Nephron progenitor cell (in vitro differentiated cells): Measurements from ENCODE around the gene SPG7.
A peak's percentile ranks its signal among the peaks of the same experiment; 100 is the strongest.

Source experiments
- DNase-seq: peaks from one replicate; pipeline ENCODE4 v3.0.0; 2021
- H3K27ac Mint-ChIP-seq: 2 replicates; pipeline ENCODE4 v1.8.0; 2021; ENCODE audit warnings: mild to moderate bottlenecking, moderate library complexity, mixed read lengths
- H3K27me3 Mint-ChIP-seq: 2 replicates; pipeline ENCODE4 v1.8.0; 2021; ENCODE audit warnings: mild to moderate bottlenecking, low read depth, mixed read lengths; ENCODE audit not compliant: poor library complexity
- H3K36me3 Mint-ChIP-seq: 2 replicates; pipeline ENCODE4 v1.8.0; 2021; ENCODE audit warnings: low read depth, mixed read lengths
- H3K4me1 Mint-ChIP-seq: 2 replicates; pipeline ENCODE4 v1.8.0; 2021; ENCODE audit warnings: mixed read lengths
- H3K4me3 Mint-ChIP-seq: 2 replicates; pipeline ENCODE4 v1.8.0; 2021; ENCODE audit warnings: mild to moderate bottlenecking, moderate library complexity, mixed read lengths
- H3K9me3 Mint-ChIP-seq: 2 replicates; pipeline ENCODE4 v1.8.0; 2021; ENCODE audit warnings: mild to moderate bottlenecking, moderate library complexity, mixed read lengths
- CTCF ChIP-seq: fragments of 200-600 bp; sonication (generic); IDR thresholded peaks from 2 replicates; pipeline ENCODE4 v1.5.0; 2021; ENCODE audit warnings: antibody characterized with exemption

SPG7 gene

GRCh38 chr16:89550421-89551007 lies 42.3 kb downstream of the SPG7 start:
- Mint-ChIP-seq H3K4me3 (no peak overlapping the region), H3K4me1 (no peaks in the 10 kb centered on the region), H3K36me3 (peaks cover 52% of the 10 kb centered on the region), H3K27me3 (peaks cover 2% of the 10 kb centered on the region), H3K27ac (no peak overlapping the region), H3K9me3 (no peaks in the 10 kb centered on the region)
- no peak for DNase-seq
- no peak for TF ChIP-seq CTCF

GRCh38 chr16:89552329-89552728 lies 44.1 kb downstream of the SPG7 start:
- peaks cover 64% of the 10 kb centered on the region for H3K36me3 Mint-ChIP-seq
- no peak overlapping the region for H3K4me3 Mint-ChIP-seq

GRCh38 chr16:89552913-89553312 lies 44.7 kb downstream of the SPG7 start:
- H3K9me3 Mint-ChIP-seq = no peaks in the 10 kb centered on the region
- peaks cover 68% of the 10 kb centered on the region for H3K36me3 Mint-ChIP-seq
- no peak overlapping the region for H3K27ac Mint-ChIP-seq
- peaks cover 16% of the 10 kb centered on the region for H3K4me1 Mint-ChIP-seq
- no peak for TF ChIP-seq CTCF
- DNase-seq = no peak
- no peak overlapping the region for H3K4me3 Mint-ChIP-seq
- peaks cover 2% of the 10 kb centered on the region for H3K27me3 Mint-ChIP-seq

More at GRCh38 chr16:89552329-89552728, 44.1 kb downstream of the SPG7 start:
- DNase-seq = no peak
- H3K27me3 Mint-ChIP-seq = peaks cover 2% of the 10 kb centered on the region
- H3K4me1 Mint-ChIP-seq = peaks cover 12% of the 10 kb centered on the region
- H3K9me3 Mint-ChIP-seq = no peaks in the 10 kb centered on the region
- peak overlapping the region; percentile 57 for H3K27ac Mint-ChIP-seq
- no peak for TF ChIP-seq CTCF

GRCh38 chr16:89553733-89554132 lies 45.5 kb downstream of the SPG7 start:
- DNase-seq = no peak
- TF ChIP-seq CTCF = no peak
- H3K9me3 Mint-ChIP-seq = no peaks in the 10 kb centered on the region
- H3K4me3 Mint-ChIP-seq = no peak overlapping the region
- H3K36me3 Mint-ChIP-seq = peaks cover 60% of the 10 kb centered on the region
- no peaks in the 10 kb centered on the region for H3K27me3 Mint-ChIP-seq
- H3K27ac Mint-ChIP-seq = no peak overlapping the region
- peaks cover 16% of the 10 kb centered on the region for H3K4me1 Mint-ChIP-seq

GRCh38 chr16:89554343-89554742 lies 46.1 kb downstream of the SPG7 start:
- no peak overlapping the region for H3K27ac Mint-ChIP-seq
- H3K4me3 Mint-ChIP-seq = no peak overlapping the region
- no peaks in the 10 kb centered on the region for H3K27me3 Mint-ChIP-seq
- H3K4me1 Mint-ChIP-seq = peaks cover 17% of the 10 kb centered on the region
- no peak for DNase-seq
- H3K36me3 Mint-ChIP-seq = peaks cover 55% of the 10 kb centered on the region
- TF ChIP-seq CTCF = no peak
- H3K9me3 Mint-ChIP-seq = no peaks in the 10 kb centered on the region

GRCh38 chr16:89555265-89555664 lies 47.1 kb downstream of the SPG7 start:
- H3K9me3 Mint-ChIP-seq = no peaks in the 10 kb centered on the region
- H3K36me3 Mint-ChIP-seq = peaks cover 46% of the 10 kb centered on the region
- H3K27ac Mint-ChIP-seq = no peak overlapping the region
- no peak for TF ChIP-seq CTCF
- no peak overlapping the region for H3K4me3 Mint-ChIP-seq
- peaks cover 23% of the 10 kb centered on the region for H3K4me1 Mint-ChIP-seq
- no peak for DNase-seq
- no peaks in the 10 kb centered on the region for H3K27me3 Mint-ChIP-seq
